T follicular helper cell (primary cell): ENCODE data around the gene SEMA3C.

Experiments used
- DNase-seq: peaks from one replicate; pipeline ENCODE4 v3.0.0-alpha.2; 2020; ENCODE audit warnings: low read depth

The SEMA3C gene

DNA sequence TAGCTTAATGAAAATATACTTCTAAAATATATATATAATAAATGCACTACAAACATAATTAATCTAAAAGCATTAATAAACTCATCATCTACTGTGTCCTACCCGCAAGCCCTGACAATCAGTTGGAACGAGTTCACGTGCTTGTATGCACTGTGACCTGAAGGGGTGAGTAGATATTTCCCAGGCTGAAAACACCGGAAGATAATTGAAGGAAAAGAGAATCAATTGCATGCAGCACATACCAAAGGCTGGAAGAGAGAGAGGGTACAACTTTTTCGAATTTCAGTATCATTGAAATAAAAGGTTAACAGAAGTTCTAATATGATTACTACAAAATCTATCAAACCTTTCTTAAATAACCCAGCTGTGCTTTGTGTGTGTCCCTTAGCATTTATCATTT is 94.6 kb downstream of the SEMA3C start:
- DNase-seq: no peak

DNA sequence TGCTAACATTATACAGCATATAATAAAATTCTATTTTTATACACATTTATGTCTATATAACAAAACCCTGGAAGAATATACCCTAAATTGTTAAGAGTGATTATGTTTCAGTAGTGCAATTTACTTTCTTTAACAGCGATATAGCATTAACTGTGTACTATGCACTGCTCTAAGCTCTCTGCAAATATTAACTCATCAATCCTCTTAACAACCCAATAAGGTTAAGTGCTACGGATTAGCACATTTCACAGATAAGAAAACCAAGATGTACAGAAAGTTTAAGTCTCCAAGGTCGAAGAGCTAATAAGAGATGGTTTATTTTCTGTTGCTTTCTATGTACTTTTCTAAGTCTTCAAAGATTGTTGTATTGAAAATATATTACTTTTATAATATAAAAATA is 95.8 kb downstream of the SEMA3C start:
- DNase-seq: no peak

DNA sequence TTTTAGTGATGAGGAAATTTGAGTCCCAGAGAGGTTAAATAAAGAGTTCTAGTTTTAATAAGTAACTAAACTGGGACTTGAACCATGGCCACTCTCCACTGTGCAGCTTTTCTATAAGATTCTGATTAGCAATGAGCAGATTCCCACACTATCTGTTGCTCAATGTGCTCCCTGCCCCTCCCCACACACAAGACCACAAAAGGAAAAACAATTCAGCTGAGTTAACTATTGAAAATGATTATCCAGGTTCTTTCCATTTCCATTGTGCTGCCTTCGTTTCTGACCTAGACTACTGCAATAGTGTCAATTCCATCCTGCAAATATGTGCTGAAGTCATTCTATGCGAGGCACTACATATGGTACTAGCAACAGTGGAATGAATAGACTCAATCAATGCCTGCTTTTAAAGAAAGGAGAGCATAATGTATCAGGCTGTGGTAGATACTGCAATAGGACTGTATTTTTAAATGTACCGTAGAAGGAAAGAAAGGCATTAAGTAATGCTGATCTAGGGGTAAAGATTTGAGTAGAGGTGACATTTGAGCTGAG is 97.0 kb downstream of the SEMA3C start:
- DNase-seq: no peak

- no peak for DNase-seq
Observed at GRCh38 chr7:80819503-80819902, 99.3 kb downstream of the SEMA3C start.

- DNase-seq: no peak
Observed at GRCh38 chr7:80818181-80818580, 100.7 kb downstream of the SEMA3C start.

- no peak for DNase-seq
Observed at GRCh38 chr7:80816806-80817205, 102.0 kb downstream of the SEMA3C start.

GRCh38 chr7:80815733-80816132 is 103.1 kb downstream of the SEMA3C start:
- DNase-seq: no peak

- DNase-seq: no peak
Observed at GRCh38 chr7:80809545-80809944, 109.3 kb downstream of the SEMA3C start.

DNA sequence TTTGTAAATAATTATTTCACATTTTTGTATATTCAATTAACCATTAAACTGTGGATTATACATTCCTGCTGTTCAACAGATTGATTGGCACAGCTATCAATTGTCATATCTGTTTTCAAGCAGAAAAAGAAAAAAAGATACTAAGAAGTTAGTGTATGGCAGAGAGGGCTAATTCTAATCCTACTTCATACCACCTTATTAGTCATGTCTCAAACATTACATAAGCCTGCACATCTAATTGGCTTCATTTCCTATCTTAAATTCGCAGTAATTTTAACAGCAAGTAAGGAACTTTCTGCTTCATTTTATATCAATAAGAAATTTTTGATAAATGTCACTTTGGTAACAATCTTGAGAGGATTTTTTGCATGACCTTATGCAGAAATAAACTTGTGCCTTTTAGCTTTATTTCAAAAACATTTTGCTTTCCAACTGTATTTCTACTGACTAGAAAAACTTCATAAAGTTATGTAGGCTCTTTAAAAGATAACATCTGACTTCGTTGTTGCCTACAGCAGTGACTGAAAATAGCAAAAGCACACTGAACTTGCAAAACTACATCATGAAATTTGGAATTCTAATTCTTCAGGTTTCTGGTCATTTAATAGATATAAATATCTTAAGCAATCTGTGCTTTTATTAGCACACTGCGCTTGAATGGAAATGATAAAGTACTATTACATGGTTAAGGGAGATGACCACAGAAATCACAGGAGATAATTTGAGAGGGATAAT is 111.5 kb downstream of the SEMA3C start:
- DNase-seq: no peak

DNA sequence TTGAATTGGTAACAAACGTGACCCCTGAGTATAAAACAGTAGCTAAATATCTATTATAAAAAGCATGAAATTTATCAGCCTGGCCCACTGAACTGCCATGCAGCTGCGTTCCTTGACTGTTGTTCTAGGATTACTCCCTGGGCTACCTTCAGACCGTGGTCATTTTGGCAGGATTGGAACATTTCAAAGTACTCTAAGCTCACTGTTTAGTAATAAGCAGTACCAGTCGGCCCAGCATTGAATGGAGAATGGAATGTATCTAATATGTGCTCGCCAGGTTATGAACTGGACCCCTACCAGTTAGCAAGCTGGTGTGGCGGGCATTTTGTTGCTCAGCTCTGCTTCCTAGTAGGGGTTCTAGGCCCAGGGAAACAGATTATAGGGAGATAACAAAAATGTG is 112.2 kb downstream of the SEMA3C start:
- no peak for DNase-seq

GRCh38 chr7:80804589-80804988 is 114.3 kb downstream of the SEMA3C start:
- no peak for DNase-seq

DNA sequence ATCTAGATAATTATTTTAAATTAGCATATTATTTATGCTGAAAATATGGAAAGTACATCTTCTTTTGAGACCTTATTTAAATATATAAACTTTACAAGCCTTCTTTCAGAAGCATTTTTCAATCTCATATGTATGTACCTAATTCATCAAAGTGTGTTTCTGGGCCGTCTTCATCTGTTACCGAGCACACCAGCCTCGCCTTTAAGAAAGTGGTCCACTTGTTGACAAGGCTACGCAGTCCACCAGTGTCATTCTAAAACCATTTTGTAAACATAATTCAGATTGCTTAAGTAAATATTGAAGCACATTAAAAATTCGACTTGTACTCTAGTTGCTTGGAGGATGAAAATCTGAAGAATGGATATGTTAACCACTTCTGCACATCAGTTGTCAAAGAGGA is 116.3 kb downstream of the SEMA3C start:
- DNase-seq: no peak

DNA sequence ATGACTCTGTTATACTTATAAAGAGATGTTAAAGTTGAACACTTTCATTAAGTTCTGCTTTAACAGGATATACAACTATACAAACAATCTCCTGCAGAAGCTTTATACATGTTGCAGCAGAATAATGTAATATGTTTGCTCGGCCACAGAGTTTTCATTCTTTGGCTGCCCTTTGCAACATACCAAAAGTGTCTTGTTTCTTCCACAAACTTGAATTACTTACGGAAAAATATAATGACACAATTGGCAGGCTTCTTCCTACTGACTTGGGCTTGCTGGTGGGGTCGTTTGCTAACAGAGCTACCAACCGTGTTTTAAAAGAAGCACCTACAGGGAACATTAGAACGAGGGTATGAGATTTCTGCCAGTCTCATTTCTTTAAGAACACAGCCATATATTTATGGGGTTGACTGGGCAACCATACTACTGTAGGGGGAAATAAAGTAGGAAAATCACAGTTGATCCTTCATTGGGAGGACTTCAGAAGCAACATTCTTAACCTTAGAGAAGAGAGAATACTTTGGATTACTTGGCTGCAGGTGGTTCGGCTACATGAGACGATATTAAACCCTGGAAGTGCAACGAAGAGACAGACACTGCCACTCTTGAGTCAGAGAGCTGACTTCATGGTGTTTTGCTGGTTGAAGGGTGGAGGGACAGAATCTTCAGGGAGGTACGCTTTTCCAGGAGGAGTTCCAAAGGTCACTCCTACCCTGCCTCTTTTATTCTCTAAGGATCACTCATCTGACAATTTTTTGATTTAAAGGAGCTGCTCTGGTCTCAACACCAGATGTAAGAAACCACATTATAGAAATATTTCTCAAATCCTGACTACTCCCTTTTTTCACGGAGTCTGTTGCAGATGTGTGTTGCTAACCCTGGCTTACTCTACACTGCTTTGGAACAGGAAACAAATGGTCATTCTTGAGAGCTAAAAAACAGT is 123.9 kb downstream of the SEMA3C start:
- DNase-seq: no peak

DNA sequence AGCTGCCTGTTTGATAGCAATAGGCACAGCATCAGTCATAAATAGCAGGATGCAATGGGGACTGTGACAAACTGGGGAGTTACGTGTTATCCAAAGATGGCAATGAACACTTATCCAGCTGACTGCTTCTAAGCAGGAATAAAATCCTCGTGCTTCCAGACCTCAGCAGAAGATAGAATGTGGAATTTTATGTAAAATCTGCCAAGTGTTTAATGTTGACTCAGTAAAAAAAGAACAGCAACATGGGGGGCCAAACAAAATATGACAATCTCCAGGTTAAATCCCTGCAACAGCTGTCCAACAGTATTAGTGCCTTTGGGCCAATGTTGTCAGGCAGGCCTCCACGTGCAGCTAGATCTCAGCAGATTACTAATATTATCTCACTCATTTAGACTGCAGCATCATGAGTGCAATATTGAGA is 127.3 kb downstream of the SEMA3C start:
- DNase-seq: no peak

DNA sequence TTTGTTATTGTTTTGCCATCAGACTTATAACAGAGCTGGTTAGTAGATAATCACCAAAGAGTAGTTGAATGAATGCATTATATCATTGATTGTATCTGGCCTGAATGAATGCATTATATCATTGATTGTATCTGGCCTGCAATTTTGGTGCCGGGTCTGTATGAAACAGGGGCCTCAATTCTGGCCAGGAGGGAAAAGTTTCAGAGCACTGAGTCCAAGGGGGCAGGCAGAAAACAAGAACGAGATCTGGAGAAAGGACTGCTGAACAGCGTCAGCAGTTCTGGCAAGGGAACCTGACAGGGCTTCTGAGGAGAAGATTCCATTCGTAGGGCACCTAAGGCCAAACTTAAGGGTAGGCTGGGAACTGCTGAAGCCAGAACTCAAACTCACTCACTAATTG is 128.0 kb downstream of the SEMA3C start:
- DNase-seq: no peak

DNA sequence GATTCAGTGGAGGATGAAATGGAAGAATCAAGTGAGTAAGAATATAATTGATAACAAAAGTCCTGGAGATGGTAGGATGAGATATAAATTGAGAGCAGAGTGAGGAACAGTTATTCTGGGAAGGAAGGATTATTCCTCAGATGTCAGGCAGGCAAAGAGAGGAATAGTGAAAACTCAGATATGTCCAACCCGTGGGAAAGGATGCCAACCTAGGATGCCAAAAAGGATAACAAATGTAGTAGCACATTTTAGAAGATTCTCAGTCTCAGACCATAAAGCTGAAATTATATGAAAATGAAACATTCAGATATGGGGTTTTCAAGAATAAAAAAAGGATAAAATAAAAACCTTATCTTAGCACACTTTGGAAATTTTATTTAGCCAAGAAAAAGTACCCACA is 131.1 kb downstream of the SEMA3C start:
- no peak for DNase-seq

DNA sequence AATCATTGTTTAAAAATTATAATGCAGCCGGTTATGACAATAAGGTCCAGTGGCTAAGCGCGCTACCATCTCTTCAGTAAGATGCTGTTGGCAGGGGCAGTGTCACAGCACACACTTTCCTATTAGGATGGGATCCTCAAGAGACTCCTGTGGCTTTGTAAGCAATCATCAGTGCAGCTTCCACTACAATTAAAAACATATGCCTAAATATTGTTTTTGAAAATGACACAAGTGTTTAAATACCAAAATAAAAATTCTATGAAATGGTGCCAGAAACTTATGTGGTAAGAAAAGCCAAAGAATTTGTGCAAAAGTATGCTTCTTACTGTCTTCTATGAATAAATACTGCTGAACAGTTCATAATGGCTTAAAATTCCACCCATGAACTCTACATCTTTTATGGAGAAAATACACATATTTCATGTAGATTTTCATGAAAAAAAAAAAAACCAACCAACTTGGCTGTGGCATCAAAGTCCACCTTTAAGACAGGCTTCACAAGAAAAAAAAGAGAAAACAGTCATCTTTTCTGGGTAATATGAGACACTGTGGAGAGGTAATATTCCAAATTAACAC is 132.8 kb downstream of the SEMA3C start:
- no peak for DNase-seq

DNA sequence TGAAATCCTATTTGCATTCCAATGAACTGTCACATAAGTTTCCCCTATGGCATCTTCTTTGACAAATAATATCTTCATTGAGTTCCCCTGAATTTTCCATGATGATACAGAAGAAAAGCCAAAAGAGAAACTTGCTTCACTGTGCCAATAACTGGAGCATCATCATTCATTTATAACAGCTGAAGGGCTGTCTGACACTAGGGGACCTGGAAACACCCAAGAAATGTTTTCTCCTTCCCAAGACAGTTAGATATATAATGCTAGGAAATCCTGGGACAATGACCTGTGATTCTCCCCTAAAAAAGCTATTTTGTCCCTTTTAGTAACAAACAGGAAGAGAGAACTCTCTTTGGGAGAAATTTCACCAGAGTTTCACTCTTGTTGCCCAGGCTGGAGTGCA is 133.6 kb downstream of the SEMA3C start:
- DNase-seq: no peak

- DNase-seq: no peak
Observed at GRCh38 chr7:80783678-80784327, 135.0 kb downstream of the SEMA3C start.

- DNase-seq: no peak
Observed at GRCh38 chr7:80783186-80783677, 135.6 kb downstream of the SEMA3C start.

DNA sequence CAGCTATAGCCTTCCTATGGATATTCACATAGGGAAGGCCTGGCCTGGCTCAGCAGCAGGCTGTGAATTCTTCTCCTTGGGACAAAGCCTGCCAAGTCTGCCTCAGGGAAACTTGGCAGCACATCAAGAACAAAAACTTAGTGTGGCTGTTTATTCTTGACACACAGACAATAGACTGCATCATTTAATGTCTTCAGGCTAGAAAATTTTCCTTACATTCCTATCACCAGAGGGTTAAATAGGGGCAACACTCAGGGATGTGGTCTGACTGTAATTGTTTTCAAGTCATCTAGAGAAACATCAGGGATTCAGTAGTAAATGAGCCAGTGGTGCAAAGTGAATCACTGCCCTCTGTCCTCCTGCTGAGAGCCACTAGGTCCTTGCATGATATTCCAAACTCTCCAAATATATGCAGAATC is 137.3 kb downstream of the SEMA3C start:
- no peak for DNase-seq

DNA sequence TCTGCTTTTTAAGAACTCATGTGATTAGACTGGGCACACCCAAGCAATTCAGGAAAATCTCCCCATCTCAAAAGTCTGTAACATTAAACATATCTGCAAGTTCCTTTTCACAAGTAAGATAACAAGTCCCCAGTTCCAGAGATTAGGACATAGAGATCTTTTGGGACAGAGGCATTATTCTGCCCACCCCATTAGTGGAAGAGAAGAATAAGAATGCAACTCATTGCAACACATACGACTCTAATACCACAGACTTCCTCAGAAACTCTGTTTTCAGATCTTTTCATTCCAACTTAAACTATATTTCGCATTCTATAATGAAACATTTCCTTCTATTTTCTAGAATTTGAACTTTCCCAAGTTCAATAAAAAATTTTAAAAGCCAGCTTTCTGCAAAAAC is 137.7 kb downstream of the SEMA3C start:
- no peak for DNase-seq
